ENCODE measurements around the gene CRYBA4. TPM values are rescaled to one million over a fixed set of nuclear protein-coding genes. Genes with fewer than 3 reads are reported as not detected.

The CRYBA4 gene
- total and polyA plus RNA-seq, 2 of the 13 experiments (the other 11 are each of a cell fraction or from before 2014, with no cell fraction given): not detected

DNA sequence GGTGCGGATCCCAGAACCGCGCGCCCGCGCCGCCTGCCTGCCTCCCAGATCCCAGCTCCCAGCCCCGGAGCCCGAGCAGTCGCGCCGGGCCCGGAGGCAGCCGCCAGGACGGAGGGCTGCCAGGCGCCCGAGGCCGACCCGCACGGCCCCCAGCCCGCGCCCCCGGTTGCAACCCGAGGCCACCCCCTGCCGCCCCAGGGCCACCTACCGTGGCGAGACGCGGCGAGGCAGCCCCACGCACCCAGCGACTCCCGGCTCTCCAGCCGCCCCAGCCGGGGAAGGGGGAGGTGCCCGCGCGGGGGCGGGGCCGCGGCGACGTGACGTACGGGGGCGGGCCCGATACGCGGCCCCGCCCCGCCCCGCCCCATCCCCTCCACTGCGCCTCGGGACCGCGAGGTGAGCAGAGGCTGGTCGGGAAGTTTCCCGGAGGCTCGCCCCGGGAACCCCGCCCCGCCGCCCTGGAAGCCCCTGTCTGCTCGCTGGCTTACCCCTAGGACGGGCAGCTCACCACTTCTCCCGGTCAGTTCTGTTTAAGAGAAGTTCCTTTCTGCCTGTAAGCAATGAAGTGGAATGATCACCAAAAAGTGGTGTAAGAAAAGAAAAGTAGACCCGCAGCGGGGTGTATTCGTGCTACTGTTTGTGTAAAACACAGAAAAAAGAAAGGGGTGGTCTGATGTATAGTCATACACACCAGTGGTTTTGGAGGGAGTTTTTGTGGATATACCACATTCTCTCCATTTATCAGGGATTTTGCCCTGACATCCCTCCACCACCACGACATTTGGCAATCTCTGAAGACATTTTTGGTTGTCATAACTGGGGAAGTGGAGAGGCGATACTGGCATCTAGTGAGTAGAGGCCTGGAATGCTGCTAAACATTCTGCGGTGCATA, 31.7 kb upstream of the CRYBA4 start, which contains the start of gene TPST2 (continued):
- no peak for TF ChIP-seq KLF15 (CRISPR knock-in tag; IDR thresholded peaks at IDR 0.05; ENCODE audit: borderline replicate concordance)
- TF ChIP-seq ZSCAN30 (CRISPR knock-in tag; IDR thresholded peaks at IDR 0.05): no peak
- TF ChIP-seq, protein P1, sequence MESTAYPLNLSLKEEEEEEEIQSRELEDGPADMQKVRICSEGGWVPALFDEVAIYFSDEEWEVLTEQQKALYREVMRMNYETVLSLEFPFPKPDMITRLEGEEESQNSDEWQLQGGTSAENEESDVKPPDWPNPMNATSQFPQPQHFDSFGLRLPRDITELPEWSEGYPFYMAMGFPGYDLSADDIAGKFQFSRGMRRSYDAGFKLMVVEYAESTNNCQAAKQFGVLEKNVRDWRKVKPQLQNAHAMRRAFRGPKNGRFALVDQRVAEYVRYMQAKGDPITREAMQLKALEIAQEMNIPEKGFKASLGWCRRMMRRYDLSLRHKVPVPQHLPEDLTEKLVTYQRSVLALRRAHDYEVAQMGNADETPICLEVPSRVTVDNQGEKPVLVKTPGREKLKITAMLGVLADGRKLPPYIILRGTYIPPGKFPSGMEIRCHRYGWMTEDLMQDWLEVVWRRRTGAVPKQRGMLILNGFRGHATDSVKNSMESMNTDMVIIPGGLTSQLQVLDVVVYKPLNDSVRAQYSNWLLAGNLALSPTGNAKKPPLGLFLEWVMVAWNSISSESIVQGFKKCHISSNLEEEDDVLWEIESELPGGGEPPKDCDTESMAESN (CRISPR knock-in tag; conservative IDR thresholded peaks at IDR 0.05): peak; percentile 29; the same call in 1 of the 2 replicates
- TF ChIP-seq MAZ (IDR thresholded peaks at IDR 0.05; ENCODE audit: borderline replicate concordance, low read depth, low read length): no peak; the same call in 1 of the 2 replicates
- no peak; the same call in 1 of the 2 replicates for TF ChIP-seq MAZ (CRISPR knock-in tag; IDR thresholded peaks at IDR 0.05; ENCODE audit: low read depth)
- no peak for TF ChIP-seq ZNF512 (CRISPR knock-in tag; IDR thresholded peaks at IDR 0.05)
- TF ChIP-seq HNRNPH1 (optimal IDR thresholded peaks at IDR 0.05; ENCODE audit: low read depth, low read length): no peak
- TF ChIP-seq, protein P2, sequence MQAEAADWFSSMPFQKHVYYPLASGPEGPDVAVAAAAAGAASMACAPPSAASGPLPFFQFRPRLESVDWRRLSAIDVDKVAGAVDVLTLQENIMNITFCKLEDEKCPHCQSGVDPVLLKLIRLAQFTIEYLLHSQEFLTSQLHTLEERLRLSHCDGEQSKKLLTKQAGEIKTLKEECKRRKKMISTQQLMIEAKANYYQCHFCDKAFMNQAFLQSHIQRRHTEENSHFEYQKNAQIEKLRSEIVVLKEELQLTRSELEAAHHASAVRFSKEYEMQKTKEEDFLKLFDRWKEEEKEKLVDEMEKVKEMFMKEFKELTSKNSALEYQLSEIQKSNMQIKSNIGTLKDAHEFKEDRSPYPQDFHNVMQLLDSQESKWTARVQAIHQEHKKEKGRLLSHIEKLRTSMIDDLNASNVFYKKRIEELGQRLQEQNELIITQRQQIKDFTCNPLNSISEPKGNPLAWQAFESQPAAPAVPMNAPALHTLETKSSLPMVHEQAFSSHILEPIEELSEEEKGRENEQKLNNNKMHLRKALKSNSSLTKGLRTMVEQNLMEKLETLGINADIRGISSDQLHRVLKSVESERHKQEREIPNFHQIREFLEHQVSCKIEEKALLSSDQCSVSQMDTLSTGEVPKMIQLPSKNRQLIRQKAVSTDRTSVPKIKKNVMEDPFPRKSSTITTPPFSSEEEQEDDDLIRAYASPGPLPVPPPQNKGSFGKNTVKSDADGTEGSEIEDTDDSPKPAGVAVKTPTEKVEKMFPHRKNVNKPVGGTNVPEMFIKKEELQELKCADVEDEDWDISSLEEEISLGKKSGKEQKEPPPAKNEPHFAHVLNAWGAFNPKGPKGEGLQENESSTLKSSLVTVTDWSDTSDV (CRISPR knock-in tag; IDR thresholded peaks at IDR 0.05): no peak
- peak; percentile 60; the same call in 1 of the 2 replicates for TF ChIP-seq KDM1A (CRISPR knock-in tag; IDR thresholded peaks at IDR 0.05)
- no peak for TF ChIP-seq PAX8 (CRISPR knock-in tag; IDR thresholded peaks at IDR 0.05; ENCODE audit: borderline replicate concordance)
- no peak for TF ChIP-seq ZNF335 (CRISPR knock-in tag; IDR thresholded peaks at IDR 0.05)
- no peak for TF ChIP-seq ZNF205 (CRISPR knock-in tag; IDR thresholded peaks at IDR 0.05)
- TF ChIP-seq ZNF547 (CRISPR knock-in tag; IDR thresholded peaks at IDR 0.05): no peak
- TF ChIP-seq, protein P3, sequence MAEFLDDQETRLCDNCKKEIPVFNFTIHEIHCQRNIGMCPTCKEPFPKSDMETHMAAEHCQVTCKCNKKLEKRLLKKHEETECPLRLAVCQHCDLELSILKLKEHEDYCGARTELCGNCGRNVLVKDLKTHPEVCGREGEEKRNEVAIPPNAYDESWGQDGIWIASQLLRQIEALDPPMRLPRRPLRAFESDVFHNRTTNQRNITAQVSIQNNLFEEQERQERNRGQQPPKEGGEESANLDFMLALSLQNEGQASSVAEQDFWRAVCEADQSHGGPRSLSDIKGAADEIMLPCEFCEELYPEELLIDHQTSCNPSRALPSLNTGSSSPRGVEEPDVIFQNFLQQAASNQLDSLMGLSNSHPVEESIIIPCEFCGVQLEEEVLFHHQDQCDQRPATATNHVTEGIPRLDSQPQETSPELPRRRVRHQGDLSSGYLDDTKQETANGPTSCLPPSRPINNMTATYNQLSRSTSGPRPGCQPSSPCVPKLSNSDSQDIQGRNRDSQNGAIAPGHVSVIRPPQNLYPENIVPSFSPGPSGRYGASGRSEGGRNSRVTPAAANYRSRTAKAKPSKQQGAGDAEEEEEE (CRISPR knock-in tag; IDR thresholded peaks at IDR 0.05; ENCODE audit: borderline replicate concordance): no peak
- TF ChIP-seq, protein P4, sequence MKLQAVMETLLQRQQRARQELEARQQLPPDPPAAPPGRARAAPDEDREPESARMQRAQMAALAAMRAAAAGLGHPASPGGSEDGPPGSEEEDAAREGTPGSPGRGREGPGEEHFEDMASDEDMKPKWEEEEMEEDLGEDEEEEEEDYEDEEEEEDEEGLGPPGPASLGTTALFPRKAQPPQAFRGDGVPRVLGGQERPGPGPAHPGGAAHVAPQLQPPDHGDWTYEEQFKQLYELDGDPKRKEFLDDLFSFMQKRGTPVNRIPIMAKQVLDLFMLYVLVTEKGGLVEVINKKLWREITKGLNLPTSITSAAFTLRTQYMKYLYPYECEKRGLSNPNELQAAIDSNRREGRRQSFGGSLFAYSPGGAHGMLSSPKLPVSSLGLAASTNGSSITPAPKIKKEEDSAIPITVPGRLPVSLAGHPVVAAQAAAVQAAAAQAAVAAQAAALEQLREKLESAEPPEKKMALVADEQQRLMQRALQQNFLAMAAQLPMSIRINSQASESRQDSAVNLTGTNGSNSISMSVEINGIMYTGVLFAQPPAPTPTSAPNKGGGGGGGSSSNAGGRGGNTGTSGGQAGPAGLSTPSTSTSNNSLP (IDR thresholded peaks at IDR 0.05; ENCODE audit: low read depth, low read length): no peak
- TF ChIP-seq MZF1 (CRISPR knock-in tag; IDR thresholded peaks at IDR 0.05; ENCODE audit: borderline replicate concordance): no peak
- no peak for TF ChIP-seq ZNF121 (CRISPR knock-in tag; IDR thresholded peaks at IDR 0.05)
- TF ChIP-seq, protein P5, sequence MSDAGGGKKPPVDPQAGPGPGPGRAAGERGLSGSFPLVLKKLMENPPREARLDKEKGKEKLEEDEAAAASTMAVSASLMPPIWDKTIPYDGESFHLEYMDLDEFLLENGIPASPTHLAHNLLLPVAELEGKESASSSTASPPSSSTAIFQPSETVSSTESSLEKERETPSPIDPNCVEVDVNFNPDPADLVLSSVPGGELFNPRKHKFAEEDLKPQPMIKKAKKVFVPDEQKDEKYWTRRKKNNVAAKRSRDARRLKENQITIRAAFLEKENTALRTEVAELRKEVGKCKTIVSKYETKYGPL (CRISPR knock-in tag; IDR thresholded peaks at IDR 0.05): no peak
